Muscle of leg (tissue), 11 donors: ENCODE measurements around the gene RFX3. TPM values are rescaled to one million over a fixed set of nuclear protein-coding genes. Genes with fewer than 3 reads are reported as not detected.

Source experiments
- DNase-seq: peaks from one replicate; pipeline ENCODE4 v3.0.0; 2013
- H3K27ac ChIP-seq: one replicate; pipeline ENCODE4 v1.5.1; 2013; ENCODE audit warnings: mild to moderate bottlenecking, low read length, control low read depth
- H3K27me3 ChIP-seq: one replicate; pipeline ENCODE4 v1.6.1; 2013; ENCODE audit warnings: low read length; ENCODE audit not compliant: control insufficient read depth, insufficient read depth
- H3K36me3 ChIP-seq: one replicate; pipeline ENCODE4 v1.6.1; 2013; ENCODE audit warnings: low read length; ENCODE audit not compliant: control insufficient read depth, insufficient read depth
- H3K4me1 ChIP-seq: one replicate; pipeline ENCODE4 v1.6.1; 2013; ENCODE audit warnings: low read length; ENCODE audit not compliant: control insufficient read depth, insufficient read depth
- H3K4me3 ChIP-seq: one replicate; pipeline ENCODE4 v1.5.1; 2013; ENCODE audit warnings: low read length, control low read depth
- H3K9me3 ChIP-seq: replicated peaks from 2 replicates; pipeline ENCODE4 v1.6.1; 2013; ENCODE audit warnings: low read depth, low read length; ENCODE audit not compliant: control insufficient read depth
- WGBS: methylation state at CpG from one replicate; pipeline ENCODE4 v1.1.5; 2013; ENCODE audit warnings: missing lambda C conversion rate; ENCODE audit not compliant: insufficient coverage; 5-methylcytosine and 5-hydroxymethylcytosine counted together
- polyA plus RNA-seq, 8 donors: library from polyadenylated mRNA; unstranded; fragments of 120-200 nt; gene quantifications; one replicate each; pipeline versions ENCODE4 v1.2.1 to v1.2.3, GENCODE V29; 2013; ENCODE audit warnings: inconsistent platforms in 1 of 8, low replicate concordance in 1 of 8; ENCODE audit not compliant: insufficient read length in 8 of 8, insufficient read depth in 1 of 8
- total RNA-seq: library from RNA; stranded (reverse); fragments of 120-200 nt; gene quantifications from one replicate; pipeline ENCODE4 v1.2.4, GENCODE V29; 2013

RFX3 gene
- total and polyA plus RNA-seq, 9 donors, result 4.0 to 8.3 (median 5.1) TPM

DNA sequence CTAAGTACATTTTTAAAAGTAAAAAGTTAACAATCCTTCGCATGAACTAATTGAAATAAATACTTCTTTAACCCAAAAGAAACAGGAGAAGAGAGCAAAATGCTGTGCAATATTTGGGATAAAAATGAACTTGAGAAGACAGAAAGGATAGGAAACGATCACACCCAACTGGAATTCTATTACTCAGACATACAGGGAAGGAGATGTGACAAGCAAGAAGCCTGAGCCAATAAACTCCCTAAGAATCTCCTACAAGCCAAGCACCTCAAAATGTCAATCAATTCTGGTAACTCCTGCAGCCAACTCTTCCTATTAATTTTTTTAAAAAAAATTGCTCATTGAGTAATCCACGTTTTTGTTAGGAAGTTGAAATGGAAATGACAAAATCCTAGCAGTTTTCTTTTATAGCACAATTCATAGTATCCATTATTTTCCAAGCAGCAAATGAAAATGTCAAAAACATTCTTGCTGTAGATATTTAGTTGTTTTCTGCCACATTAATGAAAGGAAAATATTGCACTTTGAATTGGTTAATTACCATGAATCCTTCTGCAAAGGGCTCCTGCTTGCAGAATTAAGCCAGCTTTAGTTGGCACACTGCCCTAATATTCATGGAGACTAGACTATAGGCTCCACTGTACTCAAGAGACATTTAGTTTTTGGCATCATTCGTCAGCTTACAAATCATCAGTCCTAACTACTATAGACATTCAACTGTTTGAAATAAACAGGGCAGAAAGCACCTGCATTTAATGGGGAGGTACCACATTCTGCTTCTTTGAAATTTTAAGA lies 89.0 kb downstream of the RFX3 start:
- no peak overlapping the region for H3K27ac ChIP-seq
- no peaks in the 10 kb centered on the region for H3K36me3 ChIP-seq
- no peaks in the 10 kb centered on the region for H3K4me1 ChIP-seq
- WGBS, result no CpG with 5 or more reads among the region's 4 CpGs
- peak; percentile 54 for DNase-seq
- H3K27me3 ChIP-seq, result no peaks in the 10 kb centered on the region
- no peak overlapping the region for H3K4me3 ChIP-seq
- no peaks in the 10 kb centered on the region for H3K9me3 ChIP-seq

DNA sequence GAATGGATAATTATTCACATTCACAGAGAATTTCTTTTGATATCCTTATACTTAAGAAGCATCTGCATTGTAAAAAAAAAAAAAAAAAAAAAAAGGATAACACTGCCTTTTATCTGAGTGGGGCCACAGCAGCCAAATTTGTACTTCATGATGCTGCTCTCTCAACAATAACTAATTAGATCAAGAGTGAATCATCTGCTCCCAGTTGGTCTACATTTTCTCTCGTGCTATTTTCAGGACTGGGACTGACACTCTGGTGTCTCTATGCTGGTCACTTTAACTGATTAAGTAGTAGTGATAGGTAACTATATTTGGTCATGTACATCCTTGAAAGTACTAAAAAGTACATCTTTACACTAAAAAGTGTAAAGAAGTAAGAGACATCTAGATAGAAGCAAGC lies 90.1 kb downstream of the RFX3 start:
- Histone ChIP-seq H3K9me3 (no peaks in the 10 kb centered on the region), H3K27me3 (no peaks in the 10 kb centered on the region), H3K27ac (no peak overlapping the region), H3K4me1 (no peaks in the 10 kb centered on the region), H3K4me3 (no peak overlapping the region), H3K36me3 (no peaks in the 10 kb centered on the region)
- no CpG with 5 or more reads among the region's 1 CpG for WGBS
- DNase-seq, result no peak

- Histone ChIP-seq H3K4me3 (no peak overlapping the region), H3K27ac (no peak overlapping the region)
These were observed 91.2 kb downstream of the RFX3 start for GRCh38 chr9:3434594-3434993.

DNA sequence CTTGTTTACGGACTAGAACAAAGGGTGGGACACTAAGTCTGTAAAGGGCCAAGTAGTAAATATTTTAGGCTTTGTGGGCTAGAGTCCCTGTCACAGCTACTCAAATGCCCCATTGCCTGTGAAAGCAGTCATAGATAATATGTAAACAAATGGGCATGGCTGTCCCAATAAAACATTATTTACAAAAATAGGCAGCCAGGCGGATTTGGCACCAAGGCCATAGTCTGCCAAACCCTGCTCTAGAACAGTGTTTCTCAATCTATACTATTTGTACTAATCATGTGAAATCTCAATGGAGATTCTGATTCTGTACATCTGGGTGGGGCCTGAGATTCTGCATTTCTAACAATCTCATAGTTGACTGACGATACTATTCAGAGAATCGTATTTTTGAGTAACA lies 92.0 kb downstream of the RFX3 start:
- no peak overlapping the region for H3K4me3 ChIP-seq
- no peak for DNase-seq
- WGBS, result no CpG with 5 or more reads among the region's 4 CpGs
- H3K27ac ChIP-seq, result no peak overlapping the region
- H3K36me3 ChIP-seq, result no peaks in the 10 kb centered on the region
- no peaks in the 10 kb centered on the region for H3K9me3 ChIP-seq
- no peaks in the 10 kb centered on the region for H3K27me3 ChIP-seq
- no peaks in the 10 kb centered on the region for H3K4me1 ChIP-seq

More at GRCh38 chr9:3434594-3434993, 91.2 kb downstream of the RFX3 start:
- no CpG with 5 or more reads among the region's 1 CpG for WGBS
- Histone ChIP-seq H3K4me1 (no peaks in the 10 kb centered on the region), H3K36me3 (no peaks in the 10 kb centered on the region), H3K9me3 (no peaks in the 10 kb centered on the region), H3K27me3 (no peaks in the 10 kb centered on the region)
- no peak for DNase-seq

DNA sequence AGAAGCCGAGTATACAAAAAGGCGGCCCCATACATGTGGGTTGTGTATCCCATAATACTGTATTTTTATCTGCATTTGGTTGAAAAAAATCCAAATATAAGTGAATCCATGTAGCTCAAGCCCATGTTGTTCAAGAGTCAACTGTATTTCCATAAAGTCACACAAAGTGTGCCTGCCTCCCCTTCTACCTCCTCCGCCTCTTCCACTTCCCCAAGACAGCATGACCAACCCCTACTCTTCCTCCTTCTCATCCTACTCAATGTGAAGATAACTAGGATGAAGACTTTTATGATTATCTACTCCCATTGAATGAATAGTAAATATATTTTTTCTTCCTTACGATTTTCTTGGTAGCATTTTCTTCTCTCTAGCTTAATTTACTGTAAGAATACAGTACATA lies 92.7 kb downstream of the RFX3 start:
- Histone ChIP-seq H3K4me1 (no peaks in the 10 kb centered on the region), H3K4me3 (no peak overlapping the region), H3K27me3 (no peaks in the 10 kb centered on the region), H3K27ac (no peak overlapping the region), H3K36me3 (no peaks in the 10 kb centered on the region), H3K9me3 (no peaks in the 10 kb centered on the region)
- DNase-seq, result no peak
- no CpG with 5 or more reads among the region's 4 CpGs for WGBS

- H3K36me3 ChIP-seq, result no peaks in the 10 kb centered on the region
- DNase-seq, result no peak
- H3K27me3 ChIP-seq, result no peaks in the 10 kb centered on the region
- H3K4me3 ChIP-seq, result no peak overlapping the region
- H3K27ac ChIP-seq, result no peak overlapping the region
- no peaks in the 10 kb centered on the region for H3K4me1 ChIP-seq
- H3K9me3 ChIP-seq, result no peaks in the 10 kb centered on the region
- 71% methylated on average over 1 of the region's 3 CpGs for WGBS
These were observed 93.9 kb downstream of the RFX3 start for GRCh38 chr9:3431890-3432289.

- H3K4me1 ChIP-seq, result no peaks in the 10 kb centered on the region
- H3K36me3 ChIP-seq, result no peaks in the 10 kb centered on the region
- no peaks in the 10 kb centered on the region for H3K9me3 ChIP-seq
- H3K27ac ChIP-seq, result peak overlapping the region; percentile 14
- peak; percentile 20 for DNase-seq
- WGBS, result 52% methylated on average over 10 of the region's 11 CpGs
- H3K27me3 ChIP-seq, result no peaks in the 10 kb centered on the region
- H3K4me3 ChIP-seq, result no peak overlapping the region
These were observed 105.9 kb downstream of the RFX3 start for GRCh38 chr9:3419893-3420292.

DNA sequence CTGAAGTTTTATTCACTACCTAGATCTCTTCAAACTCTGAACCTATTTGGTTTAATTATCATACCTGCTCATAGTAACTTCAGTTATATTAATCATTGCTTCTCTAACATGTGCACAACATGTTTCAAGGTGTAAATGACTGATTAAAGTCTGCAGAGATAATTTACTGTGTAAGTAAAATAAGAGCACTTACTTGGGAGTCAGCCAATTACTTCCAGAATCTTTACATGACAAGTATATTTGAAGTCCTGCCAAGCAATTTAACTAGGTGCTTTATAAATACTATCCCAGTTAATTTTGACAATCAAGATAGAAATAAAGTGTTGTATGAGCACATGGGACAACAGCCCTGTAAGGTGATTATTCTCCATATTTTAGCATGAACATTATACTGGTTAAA lies 109.9 kb downstream of the RFX3 start:
- no peak for DNase-seq
- no peaks in the 10 kb centered on the region for H3K4me1 ChIP-seq
- no peaks in the 10 kb centered on the region for H3K36me3 ChIP-seq
- no peak overlapping the region for H3K4me3 ChIP-seq
- no peaks in the 10 kb centered on the region for H3K9me3 ChIP-seq
- no peaks in the 10 kb centered on the region for H3K27me3 ChIP-seq
- no peak overlapping the region for H3K27ac ChIP-seq

GRCh38 chr9:3413984-3414383 lies 111.8 kb downstream of the RFX3 start:
- Histone ChIP-seq H3K36me3 (no peaks in the 10 kb centered on the region), H3K4me3 (no peak overlapping the region), H3K4me1 (no peaks in the 10 kb centered on the region), H3K9me3 (no peaks in the 10 kb centered on the region), H3K27me3 (no peaks in the 10 kb centered on the region), H3K27ac (no peak overlapping the region)
- peak; percentile 33 for DNase-seq

DNA sequence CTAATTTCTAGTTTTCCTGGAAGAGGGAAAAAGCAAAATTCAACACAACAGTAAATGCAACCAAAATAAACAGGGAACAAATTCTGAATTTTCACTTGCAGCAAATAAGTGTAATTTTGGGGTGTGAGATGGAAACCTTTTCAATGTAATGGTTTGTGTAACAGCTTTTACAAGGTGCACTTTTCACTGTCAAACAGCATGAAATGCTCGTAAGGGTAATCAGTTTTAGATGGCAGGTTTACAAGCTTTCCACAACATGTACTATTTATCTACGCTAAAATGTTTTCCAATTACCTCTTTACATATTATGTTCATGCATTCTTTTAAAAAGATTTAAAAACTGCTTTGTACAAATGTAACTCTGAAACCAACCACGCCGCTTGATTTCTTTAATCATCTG lies 115.3 kb downstream of the RFX3 start:
- Histone ChIP-seq H3K9me3 (no peaks in the 10 kb centered on the region), H3K36me3 (no peaks in the 10 kb centered on the region), H3K4me3 (no peak overlapping the region), H3K4me1 (no peaks in the 10 kb centered on the region), H3K27me3 (no peaks in the 10 kb centered on the region), H3K27ac (no peak overlapping the region)
- WGBS, result no CpG with 5 or more reads among the region's 4 CpGs
- DNase-seq, result no peak

DNA sequence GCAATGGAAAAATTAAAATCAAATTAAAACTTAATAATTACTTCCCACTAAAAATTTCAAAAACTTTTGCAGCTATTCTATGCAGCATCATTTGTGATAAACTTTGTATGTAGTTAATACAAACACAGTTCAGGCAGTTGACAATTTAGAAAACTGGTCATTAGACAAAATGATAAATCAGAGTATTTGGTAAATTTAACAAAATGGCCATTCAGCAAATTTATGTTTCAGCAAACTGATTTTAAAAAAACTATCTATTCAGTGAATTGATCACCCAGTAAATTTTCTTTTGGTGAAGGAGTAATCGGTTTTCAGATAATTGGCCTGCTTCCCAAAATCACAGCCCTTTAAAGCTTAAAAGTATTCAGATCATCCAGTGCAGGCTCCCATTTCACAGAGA lies 116.3 kb downstream of the RFX3 start:
- H3K9me3 ChIP-seq, result no peaks in the 10 kb centered on the region
- no peak overlapping the region for H3K4me3 ChIP-seq
- no CpG with 5 or more reads among the region's 1 CpG for whole genome bisulfite sequencing
- DNase-seq, result no peak
- H3K4me1 ChIP-seq, result no peaks in the 10 kb centered on the region
- H3K27me3 ChIP-seq, result no peaks in the 10 kb centered on the region
- no peak overlapping the region for H3K27ac ChIP-seq
- no peaks in the 10 kb centered on the region for H3K36me3 ChIP-seq
